GM21360 (cell line): ENCODE results near the gene UBXN7.
"Not testable (repeated sequence)": the region's sequence is repeated elsewhere in the genome, so short reads cannot be mapped to it uniquely, and the experiment has no call there.

Source experiments
- ATAC-seq: cut with Tn5 transposase; IDR thresholded peaks from one replicate; pipeline ENCODE4 v1.9.1; 2021; ENCODE audit warnings: mild to moderate bottlenecking, moderate library complexity; ENCODE audit not compliant: unreplicated experiment

UBXN7 gene

GRCh38 chr3:196419386-196419785, 12.8 kb downstream of the UBXN7 start:
- ATAC-seq: no peak

- ATAC-seq: no peak
These were observed 13.6 kb downstream of the UBXN7 start for GRCh38 chr3:196418601-196419000.

GRCh38 chr3:196414469-196414868, 17.8 kb downstream of the UBXN7 start:
- no peak for ATAC-seq

- no peak for ATAC-seq
These were observed 19.5 kb downstream of the UBXN7 start for GRCh38 chr3:196412704-196413103.

- no peak for ATAC-seq
These were observed 22.8 kb downstream of the UBXN7 start for GRCh38 chr3:196409409-196409808.

GRCh38 chr3:196408565-196409300, 23.5 kb downstream of the UBXN7 start:
- no peak for ATAC-seq

GRCh38 chr3:196406811-196407470, 25.3 kb downstream of the UBXN7 start:
- no peak for ATAC-seq

- ATAC-seq: no peak
These were observed 31.9 kb downstream of the UBXN7 start for GRCh38 chr3:196400331-196400730.

GRCh38 chr3:196399485-196399945, 32.7 kb downstream of the UBXN7 start:
- no peak for ATAC-seq

- no peak for ATAC-seq
These were observed 33.4 kb downstream of the UBXN7 start for GRCh38 chr3:196398782-196399181.

GRCh38 chr3:196397941-196398340, 34.3 kb downstream of the UBXN7 start:
- no peak for ATAC-seq

GRCh38 chr3:196390116-196390515, 42.1 kb downstream of the UBXN7 start:
- ATAC-seq: no peak

GRCh38 chr3:196388956-196389355, 43.3 kb downstream of the UBXN7 start:
- ATAC-seq: no peak

GRCh38 chr3:196387941-196388340, 44.3 kb downstream of the UBXN7 start:
- ATAC-seq: not testable (repeated sequence)

GRCh38 chr3:196386797-196387196, 45.4 kb downstream of the UBXN7 start:
- not testable (repeated sequence) for ATAC-seq

GRCh38 chr3:196386034-196386433, 46.2 kb downstream of the UBXN7 start:
- ATAC-seq: not testable (repeated sequence)

- not testable (repeated sequence) for ATAC-seq
These were observed 46.8 kb downstream of the UBXN7 start for GRCh38 chr3:196385446-196385845.

- ATAC-seq: no peak
These were observed 53.9 kb downstream of the UBXN7 start for GRCh38 chr3:196378146-196378841.

- ATAC-seq: no peak
These were observed 54.9 kb downstream of the UBXN7 start for GRCh38 chr3:196377321-196377720.

- ATAC-seq: no peak
These were observed 66.5 kb downstream of the UBXN7 start for GRCh38 chr3:196365736-196366135.

GRCh38 chr3:196360586-196360985, 71.6 kb downstream of the UBXN7 start:
- no peak for ATAC-seq

GRCh38 chr3:196358540-196358939, 73.7 kb downstream of the UBXN7 start:
- not testable (repeated sequence) for ATAC-seq
